Measurements from ENCODE around the gene ELL2. TPM values are rescaled to one million over a fixed set of nuclear protein-coding genes. Genes with fewer than 3 reads are reported as not detected.

Gene ELL2
- total and polyA plus RNA-seq, 9 of the 15 experiments (the other 6 are each of a cell fraction or from before 2014, with no cell fraction given): 4.3 to 18.3 (median 14.5) TPM

- no peak for TF ChIP-seq HES1 (IDR thresholded peaks at IDR 0.05; ENCODE audit: low read depth)
- peak; percentile 92 to 98 for TF ChIP-seq SRF (CRISPR knock-in tag; IDR thresholded peaks at IDR 0.05)
- no peak for TF ChIP-seq CBX5 (IDR thresholded peaks at IDR 0.05; ENCODE audit: borderline replicate concordance, low read depth)
- no peak for TF ChIP-seq THRAP3 (IDR thresholded peaks at IDR 0.05; ENCODE audit: borderline replicate concordance)
- TF ChIP-seq ID3 (CRISPR knock-in tag; IDR thresholded peaks at IDR 0.05): no peak
- 0 out of 2 replicates have a peak, but pooled peaks have one; percentile 6 for TF ChIP-seq ID3 (tag; IDR thresholded peaks at IDR 0.05)
- no peak for TF ChIP-seq ZC3H8 (IDR thresholded peaks at IDR 0.05)
- no peak for TF ChIP-seq ZNF384 (IDR thresholded peaks at IDR 0.05; ENCODE audit: low read depth, low read length)
- TF ChIP-seq NFRKB (IDR thresholded peaks at IDR 0.05; ENCODE audit: low read depth): no peak
- no peak for TF ChIP-seq E2F3 (CRISPR knock-in tag; IDR thresholded peaks at IDR 0.05)
- no peak for TF ChIP-seq IRF9 (tag; IDR thresholded peaks at IDR 0.05)
- TF ChIP-seq KDM2B (CRISPR knock-in tag; IDR thresholded peaks at IDR 0.05): no peak
- TF ChIP-seq ZNF134 (CRISPR knock-in tag; conservative IDR thresholded peaks at IDR 0.05): no peak
- TF ChIP-seq HMG20A (CRISPR knock-in tag; conservative IDR thresholded peaks at IDR 0.05): no peak
- no peak for TF ChIP-seq ETV6 (IDR thresholded peaks at IDR 0.05; ENCODE audit: borderline replicate concordance in 1 of 2, low read depth in 2 of 2, low read length in 1 of 2)
- TF ChIP-seq ETV6 (CRISPR knock-in tag; IDR thresholded peaks at IDR 0.05; ENCODE audit: borderline replicate concordance): no peak
- no peak for TF ChIP-seq NFE2L1 (tag; IDR thresholded peaks at IDR 0.05; ENCODE audit: borderline replicate concordance, low read depth)
- TF ChIP-seq ZNF57 (CRISPR knock-in tag; IDR thresholded peaks at IDR 0.05): no peak
- TF ChIP-seq CLOCK (CRISPR knock-in tag; IDR thresholded peaks at IDR 0.05; ENCODE audit: borderline replicate concordance): no peak
- no peak for TF ChIP-seq TCF7L2 (IDR thresholded peaks at IDR 0.05; ENCODE audit: low read depth, low read length)
- TF ChIP-seq ZNF324 (CRISPR knock-in tag; IDR thresholded peaks at IDR 0.05): no peak
- no peak for TF ChIP-seq NELFE (IDR thresholded peaks at IDR 0.05; ENCODE audit: insufficient read depth, insufficient read length)
Observed at GRCh38 chr5:95961617-95962474, at the start of gene ELL2 (continued).

Measured in K562 (cell line).